GM12875 (cell line): ENCODE measurements around the gene MRPS33.

Source experiments
- H3K4me3 ChIP-seq: one replicate; pipeline ENCODE4 v1.5.1; 2011; ENCODE audit warnings: low read depth, low read length, control low read depth
- TF ChIP-seq, protein P1 (sequence below): IDR thresholded peaks from 2 replicates; pipeline ENCODE4 v1.5.1; 2011; ENCODE audit warnings: low read depth, mild to moderate bottlenecking, control low read depth, inconsistent platforms, low read length, moderate library complexity, borderline replicate concordance; ENCODE audit not compliant: insufficient read depth

MRPS33 gene

DNA sequence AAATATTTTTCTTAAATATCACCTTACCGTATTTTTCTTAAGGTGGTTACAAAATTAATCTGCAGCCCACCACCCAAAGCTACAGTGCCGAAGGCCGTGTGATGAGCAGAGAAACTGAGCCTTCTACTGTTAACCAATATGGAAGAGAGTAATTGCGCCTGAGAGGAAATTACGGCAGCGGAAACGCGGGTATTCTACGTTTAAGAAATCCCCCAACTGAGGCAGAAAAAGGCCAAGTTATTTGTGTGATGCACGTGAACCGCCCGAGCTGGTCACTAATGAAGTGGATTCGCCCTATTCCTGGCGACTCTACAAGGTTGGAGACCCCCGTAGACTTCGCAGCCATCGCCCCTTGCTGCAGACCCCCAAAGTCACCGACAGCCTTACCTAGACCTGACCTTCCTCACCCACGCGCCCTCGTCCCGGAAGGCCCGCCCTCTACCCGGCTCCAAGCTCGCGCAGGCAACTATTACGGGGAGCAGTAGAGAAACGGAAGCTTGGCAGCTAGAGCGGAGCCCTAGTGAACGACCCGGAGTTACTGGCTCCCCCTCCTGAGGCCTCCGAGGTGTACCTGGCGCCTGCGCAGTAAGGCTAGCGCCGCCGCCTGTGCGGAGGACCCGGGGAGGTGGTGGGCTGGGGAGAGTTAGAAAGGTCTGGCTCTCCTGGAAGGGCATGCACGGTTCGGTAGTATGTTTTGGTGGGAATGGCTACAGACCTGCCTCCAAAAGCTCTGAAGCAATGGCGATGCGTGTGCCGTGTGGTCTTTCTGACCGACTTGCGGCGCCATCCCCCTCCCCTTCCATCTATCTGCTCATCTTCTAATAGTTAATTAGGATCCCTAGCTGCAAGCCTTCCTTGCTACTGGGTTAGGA, at the start of gene MRPS33:
TSS of gene MRPS33 (minus strand) at position 429 of the 872 bp plus-strand sequence. CDS start 4,319 bp downstream, outside the sequence.
- peak within 1 kb of the TSS; percentile 64 for H3K4me3 ChIP-seq
- TF ChIP-seq, protein P1, sequence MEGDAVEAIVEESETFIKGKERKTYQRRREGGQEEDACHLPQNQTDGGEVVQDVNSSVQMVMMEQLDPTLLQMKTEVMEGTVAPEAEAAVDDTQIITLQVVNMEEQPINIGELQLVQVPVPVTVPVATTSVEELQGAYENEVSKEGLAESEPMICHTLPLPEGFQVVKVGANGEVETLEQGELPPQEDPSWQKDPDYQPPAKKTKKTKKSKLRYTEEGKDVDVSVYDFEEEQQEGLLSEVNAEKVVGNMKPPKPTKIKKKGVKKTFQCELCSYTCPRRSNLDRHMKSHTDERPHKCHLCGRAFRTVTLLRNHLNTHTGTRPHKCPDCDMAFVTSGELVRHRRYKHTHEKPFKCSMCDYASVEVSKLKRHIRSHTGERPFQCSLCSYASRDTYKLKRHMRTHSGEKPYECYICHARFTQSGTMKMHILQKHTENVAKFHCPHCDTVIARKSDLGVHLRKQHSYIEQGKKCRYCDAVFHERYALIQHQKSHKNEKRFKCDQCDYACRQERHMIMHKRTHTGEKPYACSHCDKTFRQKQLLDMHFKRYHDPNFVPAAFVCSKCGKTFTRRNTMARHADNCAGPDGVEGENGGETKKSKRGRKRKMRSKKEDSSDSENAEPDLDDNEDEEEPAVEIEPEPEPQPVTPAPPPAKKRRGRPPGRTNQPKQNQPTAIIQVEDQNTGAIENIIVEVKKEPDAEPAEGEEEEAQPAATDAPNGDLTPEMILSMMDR, result peak; percentile 79

DNA sequence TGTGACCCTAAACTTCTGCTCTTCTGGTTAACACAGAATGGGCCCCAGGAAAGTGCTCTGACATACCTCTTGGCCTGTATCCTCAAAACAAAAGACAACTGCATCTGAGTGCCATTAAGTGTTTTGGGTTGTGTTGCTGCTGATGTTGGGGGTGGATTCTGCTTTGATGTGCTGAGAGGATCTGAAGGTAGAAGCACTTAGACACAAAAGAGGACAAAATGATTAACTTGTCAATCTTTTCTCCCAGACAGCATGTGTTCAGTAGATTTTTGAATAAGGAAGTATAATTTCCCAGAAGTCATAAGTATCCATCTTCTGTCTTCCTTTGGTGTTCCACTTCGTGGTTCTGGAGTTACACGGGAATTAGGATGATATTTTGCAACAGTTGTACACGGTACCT, 43.0 kb upstream of the MRPS33 start:
- TF ChIP-seq, protein P1, result no peak
- H3K4me3 ChIP-seq, result no peak overlapping the region

DNA sequence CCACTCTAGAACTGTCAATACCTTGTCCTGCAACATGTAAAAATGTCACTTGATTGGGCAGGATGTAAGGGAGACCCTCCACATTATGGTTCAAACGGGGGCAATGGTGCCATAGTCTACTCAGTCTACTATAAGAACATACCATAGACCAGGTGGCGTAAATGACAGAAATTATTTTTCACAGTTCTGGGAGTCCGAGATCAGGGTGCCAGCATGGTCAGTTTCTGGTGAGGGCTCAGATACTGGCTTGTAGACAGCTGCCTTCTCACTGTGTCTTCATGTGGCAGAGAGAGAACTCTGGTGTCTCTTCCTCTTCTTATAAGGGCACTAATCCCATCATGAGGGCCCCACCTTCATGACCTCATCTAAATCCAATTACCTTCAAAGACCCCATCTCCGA, 40.4 kb upstream of the MRPS33 start:
- H3K4me3 ChIP-seq, result no peak overlapping the region
- TF ChIP-seq, protein P1, result no peak

DNA sequence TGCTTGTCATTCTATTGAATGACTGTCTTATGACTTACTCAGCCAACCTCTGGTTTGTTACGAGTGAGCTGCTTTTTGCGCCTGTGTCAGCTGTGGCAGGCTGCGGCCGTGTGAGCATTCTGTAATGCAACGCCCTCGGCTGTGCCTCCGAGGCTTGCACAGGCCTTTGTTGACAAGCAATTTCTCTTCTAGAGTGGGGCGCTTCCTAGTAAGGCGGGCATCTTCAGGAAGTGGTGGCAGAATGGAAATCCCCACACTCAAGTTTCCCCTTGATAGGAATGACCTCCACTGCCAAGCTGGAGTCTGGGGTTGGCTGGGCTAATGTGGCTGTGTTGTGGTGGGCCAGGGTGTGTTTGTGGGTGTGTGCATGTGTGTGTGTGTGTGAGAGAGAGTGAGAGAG, 38.9 kb upstream of the MRPS33 start:
- H3K4me3 ChIP-seq, result no peak overlapping the region
- TF ChIP-seq, protein P1, result no peak

DNA sequence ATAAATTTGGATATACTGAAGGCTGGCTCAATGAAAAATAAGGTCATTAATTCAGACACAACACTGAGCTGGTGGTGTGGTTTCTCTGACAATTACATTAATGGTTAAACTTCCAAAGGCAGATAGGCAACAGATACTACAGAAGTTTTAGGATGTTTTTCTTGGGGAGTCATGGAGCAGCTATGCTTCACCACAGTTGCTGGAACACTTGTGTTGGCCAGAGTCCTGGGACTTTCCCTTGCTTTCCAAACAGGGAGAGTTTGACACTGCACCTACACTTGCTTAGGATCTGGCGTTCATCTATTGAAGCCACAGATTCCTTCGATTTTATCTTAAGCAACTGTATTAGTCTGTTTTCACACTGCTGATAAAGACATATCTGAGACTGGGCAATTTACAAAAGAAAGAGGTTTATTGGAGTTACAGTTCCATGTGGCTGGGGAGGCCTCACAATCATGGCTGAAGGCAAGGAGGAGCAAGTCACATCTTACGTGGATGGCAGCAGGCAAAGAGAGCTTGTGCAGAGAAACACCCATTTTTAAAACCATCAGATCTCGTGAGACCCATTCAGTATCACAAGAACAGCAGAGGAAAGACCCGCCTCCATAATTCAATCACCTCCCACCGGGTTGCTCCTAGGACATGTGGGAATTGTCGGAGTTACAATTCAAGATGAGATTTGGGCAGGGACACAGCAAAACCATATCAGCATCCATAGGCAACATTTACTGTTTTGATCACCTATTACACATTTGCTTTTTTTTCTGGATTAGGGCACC, 31.3 kb upstream of the MRPS33 start:
- no peak overlapping the region for H3K4me3 ChIP-seq
- TF ChIP-seq, protein P1, result no peak

DNA sequence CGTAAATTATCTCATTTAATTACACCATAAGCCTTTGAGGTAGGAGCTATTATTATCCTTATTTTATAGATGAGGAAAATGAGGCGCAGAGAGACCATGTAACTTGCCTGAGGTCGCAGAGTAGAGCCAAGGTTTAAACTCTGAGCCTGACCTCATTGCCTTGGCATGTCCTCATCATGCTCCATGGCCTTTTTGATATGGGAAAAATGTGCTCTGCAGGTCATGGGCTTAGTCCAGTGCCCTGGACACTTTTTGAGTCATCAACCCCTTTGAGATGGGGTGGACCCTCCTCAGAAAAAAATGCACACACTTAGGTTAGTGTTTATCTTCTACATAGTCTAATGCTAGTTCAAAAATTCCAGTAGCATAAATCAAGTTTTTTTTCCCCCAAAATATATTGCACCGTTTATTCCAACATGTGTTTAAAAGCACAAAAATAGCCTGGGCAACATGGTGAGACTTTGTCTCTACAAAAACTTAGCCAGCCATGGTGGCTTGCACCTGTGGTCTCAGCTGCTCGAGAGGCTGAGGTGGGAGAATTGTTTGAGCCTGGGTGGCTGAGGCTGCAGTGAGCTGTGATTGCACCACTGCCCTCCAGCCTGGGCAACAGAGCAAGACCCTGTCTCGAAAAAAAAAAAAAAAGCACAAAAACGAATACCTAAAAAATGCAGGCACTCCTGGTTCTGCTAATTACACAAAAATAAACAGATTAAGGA, 30.5 kb upstream of the MRPS33 start:
- no peak overlapping the region for H3K4me3 ChIP-seq
- TF ChIP-seq, protein P1, result no peak
